ENCODE results near the gene ERH.
"Not testable (repeated sequence)": the region's sequence is repeated elsewhere in the genome, so short reads cannot be mapped to it uniquely, and the experiment has no call there.

The ERH gene

DNA sequence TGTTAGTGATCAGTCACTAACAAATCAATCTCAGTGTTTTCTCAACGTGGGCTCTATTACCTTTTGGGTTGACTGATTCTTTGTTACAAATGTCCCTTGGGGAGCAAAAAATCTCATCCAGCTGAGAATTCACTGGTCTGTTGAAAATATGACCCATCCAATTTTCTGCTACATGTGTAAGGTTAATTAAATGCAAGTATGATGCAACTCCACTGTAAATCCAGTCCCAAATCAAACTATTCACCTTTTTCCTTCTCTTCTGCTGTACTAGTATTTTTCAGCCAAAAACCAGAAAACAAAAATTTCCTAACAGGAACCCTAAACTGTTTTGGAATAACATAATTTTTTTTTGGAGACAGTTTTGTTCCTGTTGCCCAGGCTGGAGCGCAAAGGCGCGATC, 2.2 kb downstream of the ERH start:
- no peak for DNase-seq (ENCODE audit: low read depth in 2 of 2)

DNA sequence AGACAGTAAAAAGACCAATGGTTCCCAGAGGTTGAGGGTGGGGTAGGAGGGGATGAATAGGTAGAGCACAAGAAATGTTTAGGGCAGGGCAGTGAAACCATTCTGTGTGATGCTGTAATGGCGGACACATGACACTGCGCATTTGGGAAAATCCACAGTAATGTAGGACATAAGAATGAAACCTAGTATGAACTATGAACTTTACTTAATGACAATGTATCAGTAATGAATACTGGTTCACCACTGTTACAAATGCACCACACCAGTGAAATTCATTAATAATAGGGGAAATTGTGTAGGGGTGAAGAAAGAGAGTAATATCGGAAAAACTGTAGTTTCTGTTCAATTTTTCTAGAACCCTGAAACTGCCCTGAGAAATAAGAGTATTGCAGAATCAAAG, 5.6 kb downstream of the ERH start:
- no peak for DNase-seq (ENCODE audit: low read depth in 2 of 2)

DNA sequence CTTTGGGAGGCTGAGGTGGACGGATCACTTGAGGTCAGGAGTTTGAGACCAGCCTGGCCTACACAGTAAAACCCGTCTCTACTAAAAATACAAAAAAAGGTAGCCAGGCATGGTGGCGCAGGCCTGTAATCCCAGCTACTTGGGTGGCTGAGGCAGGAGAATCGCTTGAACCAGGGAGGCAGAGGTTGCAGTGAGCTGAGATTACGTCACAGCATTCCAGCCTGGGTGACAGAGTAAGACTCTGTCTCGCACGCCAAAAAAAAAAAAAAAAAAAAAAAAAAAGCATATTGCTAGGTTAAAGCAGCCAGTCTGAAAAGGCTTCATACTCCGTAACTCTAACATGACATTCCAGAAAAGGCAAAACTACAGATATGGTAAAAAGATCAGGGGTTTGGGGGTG, 6.7 kb downstream of the ERH start:
- DNase-seq (ENCODE audit: low read depth in 2 of 2) = not testable (repeated sequence)

DNA sequence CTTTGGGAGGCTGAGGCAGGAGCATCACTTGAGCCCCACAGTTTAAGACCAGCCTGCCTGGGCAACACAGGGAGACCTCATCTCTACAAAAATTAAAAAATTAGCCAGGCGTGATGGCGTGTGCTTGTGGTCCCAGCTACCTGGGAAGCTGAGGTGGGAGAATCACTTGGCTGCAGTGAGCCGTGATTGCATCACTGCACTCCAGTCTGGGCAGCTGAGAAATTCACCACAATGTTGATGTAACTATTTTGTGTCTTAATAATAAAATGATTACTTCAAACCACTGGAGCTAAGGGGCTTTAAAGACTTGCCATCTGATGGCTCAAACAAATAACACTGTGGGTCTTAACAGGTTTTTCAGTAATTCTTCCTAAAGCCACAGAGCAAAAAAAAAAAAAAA, 10.8 kb downstream of the ERH start:
- no peak for DNase-seq (ENCODE audit: low read depth in 2 of 2)

DNA sequence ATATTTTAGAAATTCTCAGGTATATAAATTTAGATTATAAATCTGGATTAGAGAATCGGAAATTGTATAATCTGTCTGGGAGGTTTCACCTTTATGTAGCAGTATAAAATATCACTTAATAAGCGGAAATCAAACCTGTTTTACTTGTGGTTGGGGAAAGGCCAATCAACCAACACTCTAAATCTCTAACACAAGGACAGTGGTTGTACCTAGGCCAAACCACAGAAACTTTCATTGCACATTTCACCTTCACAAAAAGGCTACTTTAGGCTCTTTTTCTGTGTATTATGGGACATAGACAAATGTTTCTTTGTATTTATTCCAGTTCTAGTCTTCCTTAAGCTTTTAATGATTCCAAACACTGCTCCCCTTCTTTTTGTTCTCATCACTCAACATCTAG, 19.8 kb downstream of the ERH start:
- no peak for DNase-seq (ENCODE audit: low read depth in 2 of 2)

DNA sequence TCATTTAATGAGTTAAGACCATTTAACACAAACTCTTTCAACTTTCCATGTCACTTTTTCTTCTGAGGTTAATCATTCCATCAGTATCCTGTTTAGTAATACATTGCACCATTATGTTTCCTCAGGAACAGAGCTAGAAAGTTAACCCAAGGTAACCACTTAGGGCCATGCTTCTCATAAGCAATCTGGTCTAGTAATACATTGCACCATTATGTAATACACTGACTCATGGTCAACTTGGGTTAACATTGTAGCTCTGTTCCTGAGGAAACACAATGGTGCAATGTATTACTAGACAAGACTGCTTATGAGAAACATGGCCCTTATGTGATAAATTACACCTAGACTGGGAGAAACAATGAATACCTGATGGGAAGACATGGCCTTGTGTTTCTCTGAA, 21.7 kb downstream of the ERH start:
- DNase-seq (ENCODE audit: low read depth in 2 of 2) = no peak

DNA sequence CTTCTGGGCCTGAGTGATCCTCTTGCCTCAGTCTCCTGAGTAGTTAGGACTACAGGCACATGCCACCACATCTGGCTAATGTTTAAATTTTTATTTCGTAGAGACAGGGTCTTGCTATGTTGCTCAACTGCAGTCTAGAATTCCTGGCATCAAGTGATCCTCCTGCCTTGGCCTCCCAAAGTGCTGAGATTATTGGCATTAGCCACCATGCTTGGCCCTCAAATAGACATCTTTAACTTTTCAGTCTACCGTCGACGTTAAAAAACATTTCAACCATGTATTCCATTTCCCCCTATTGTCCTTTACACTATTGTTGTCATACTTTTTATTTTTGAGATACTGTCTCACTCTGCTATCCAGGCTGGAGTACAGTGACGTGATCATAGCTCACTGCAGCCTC, 22.4 kb downstream of the ERH start:
- no peak for DNase-seq (ENCODE audit: low read depth in 2 of 2)

DNA sequence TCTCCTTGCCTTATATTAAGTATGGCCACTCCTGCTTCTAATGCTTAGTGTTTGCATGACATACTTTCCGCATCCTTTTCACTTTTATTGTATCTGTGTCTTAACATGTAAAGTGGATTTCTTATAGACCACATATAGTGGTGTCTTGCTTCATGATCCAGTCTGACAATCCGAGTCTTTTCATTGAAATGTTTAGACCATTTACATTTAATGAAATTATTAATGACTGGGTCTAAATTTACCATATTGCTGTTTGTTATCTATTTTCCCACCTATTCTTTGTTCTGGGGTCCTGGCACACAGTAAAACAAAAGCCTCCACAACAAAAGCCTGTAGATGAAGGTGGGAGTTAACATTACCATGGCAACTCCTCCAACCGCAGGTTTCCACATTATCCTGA, 22.9 kb downstream of the ERH start:
- DNase-seq (ENCODE audit: low read depth in 2 of 2) = no peak

DNA sequence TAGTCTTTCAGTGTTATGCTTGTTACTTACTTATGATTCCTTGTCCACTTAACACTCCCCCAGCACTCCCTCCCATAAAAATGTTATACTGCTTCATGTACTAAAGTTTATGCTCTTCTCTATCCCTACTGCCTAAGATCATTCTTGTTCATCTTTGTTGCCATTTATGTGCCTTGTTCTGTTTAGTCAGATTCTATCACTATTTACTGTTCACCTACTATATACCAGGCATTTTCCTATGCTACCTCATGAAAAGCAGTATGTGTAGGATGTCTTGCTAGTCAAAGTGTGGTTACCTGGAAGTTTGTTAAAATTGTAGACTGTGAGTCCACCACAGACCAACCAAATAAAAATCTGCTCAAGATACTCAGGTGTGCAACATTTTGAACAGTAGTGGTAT, 23.9 kb downstream of the ERH start:
- no peak for DNase-seq (ENCODE audit: low read depth in 2 of 2)

DNA sequence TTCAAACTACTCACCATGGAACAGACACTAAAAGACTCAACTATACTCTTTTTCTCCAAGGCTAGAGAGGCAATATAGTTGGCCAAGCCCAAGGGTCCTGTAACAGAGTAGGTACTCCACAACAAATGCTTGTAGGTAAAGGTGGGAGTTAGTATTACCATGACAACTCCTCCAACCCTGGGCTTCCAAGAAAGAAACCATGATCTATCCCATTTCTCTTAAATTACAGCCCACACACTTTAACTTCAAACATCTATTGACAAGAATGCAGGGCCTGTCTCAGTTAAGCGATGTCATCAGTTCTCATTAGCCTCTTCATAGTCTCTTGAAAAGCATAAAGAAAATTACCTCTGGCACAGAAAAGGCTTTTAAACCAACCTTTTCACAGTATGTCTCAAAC, 25.0 kb downstream of the ERH start:
- DNase-seq (ENCODE audit: low read depth in 2 of 2) = no peak

DNA sequence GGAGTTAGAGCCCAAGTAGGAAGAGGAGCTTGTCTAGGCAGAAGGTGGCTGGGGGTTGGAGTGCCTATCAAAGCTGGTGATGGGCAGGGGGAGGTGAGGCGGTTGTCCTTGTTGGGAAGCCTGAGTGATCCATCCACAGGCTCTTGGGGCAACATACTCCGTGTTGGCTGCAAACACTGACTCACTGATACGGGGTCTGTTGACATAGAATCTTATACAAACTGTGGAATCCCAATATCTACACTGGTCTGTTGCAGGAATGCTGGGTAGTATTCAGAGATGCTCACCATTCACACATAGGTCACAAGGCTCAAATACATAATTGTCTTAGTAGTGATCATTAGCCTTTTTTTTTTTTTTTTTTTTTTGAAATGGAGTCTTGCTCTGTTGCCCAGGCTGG, 26.0 kb downstream of the ERH start:
- no peak for DNase-seq (ENCODE audit: low read depth in 2 of 2)

DNA sequence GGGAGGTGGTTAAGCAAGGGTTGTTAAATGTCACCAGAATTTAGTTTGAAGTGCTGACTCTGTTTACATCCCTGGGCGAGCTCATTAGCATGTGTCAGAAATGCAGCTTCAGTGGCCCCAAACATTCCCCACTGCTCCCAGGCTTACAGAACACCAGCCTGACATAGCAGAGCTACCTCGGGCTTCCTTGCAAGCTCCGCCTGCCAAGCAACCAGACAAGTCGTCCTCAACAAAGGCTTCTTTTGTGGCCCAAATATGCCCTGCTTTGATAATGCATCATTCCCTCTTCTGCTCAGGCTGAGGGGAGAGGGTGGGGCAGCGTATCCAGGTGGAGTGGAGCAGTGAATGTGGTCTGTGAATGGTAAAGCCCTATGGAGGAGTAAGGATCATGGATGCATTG, 28.0 kb downstream of the ERH start:
- no peak for DNase-seq (ENCODE audit: low read depth in 2 of 2)

DNA sequence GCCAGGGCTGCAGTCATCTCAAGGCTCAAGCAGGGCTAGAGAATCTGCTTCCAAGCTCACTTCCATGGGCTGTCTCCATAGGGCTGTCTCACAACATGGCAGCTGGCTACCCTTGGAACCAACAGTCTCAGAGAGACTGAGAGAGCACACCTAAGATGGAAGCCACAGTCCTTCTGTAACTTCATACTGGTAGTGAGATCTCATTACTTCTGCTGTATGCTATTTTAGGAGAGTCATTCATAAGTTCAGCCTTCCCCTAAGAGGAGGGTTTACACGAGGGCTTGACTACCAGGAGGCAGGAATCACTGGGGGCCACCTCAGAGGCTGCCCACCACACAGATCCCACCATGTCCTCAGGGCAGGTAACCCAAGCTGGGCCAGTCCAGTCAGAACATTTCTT, 29.7 kb downstream of the ERH start:
- no peak for DNase-seq (ENCODE audit: low read depth in 2 of 2)

DNA sequence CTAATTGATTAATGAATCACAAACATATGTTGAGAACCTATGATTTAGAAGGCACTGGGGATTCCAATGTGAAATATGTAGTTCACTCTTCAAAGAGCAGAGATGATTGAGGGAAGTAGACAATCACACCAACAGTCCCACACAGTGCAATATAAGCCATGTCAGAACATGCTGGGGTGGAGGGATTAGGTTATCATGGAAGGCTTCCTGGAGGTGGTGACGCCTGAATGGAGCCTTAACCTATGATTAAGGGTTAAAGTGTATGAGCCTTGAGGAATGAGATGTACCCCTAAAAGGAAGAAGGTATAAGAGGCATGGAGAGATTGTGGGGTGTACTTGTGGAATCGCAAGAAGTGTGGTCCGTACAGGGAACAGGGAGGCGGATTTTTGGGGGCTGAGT, 31.3 kb downstream of the ERH start:
- no peak for DNase-seq (ENCODE audit: low read depth in 2 of 2)

DNA sequence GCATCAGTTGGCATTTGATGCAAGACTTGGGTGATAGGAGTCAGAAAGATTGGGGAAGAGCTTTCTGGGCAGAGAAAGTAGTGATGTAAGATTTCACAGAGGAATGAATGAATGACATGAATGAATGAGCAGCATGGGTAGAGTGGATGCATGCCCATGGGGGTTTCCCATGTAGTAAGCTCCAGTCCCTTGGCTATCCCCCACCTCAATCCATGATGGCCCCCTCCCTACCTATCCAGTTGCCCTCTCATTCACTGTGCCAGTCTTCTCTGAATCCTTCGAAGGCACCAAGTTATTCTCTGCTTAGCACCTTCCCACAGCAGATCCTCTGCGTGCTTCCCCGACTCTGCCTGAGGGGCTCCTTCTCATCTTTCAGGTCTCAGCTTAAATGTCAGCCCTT, 32.0 kb downstream of the ERH start:
- no peak for DNase-seq (ENCODE audit: low read depth in 2 of 2)

DNA sequence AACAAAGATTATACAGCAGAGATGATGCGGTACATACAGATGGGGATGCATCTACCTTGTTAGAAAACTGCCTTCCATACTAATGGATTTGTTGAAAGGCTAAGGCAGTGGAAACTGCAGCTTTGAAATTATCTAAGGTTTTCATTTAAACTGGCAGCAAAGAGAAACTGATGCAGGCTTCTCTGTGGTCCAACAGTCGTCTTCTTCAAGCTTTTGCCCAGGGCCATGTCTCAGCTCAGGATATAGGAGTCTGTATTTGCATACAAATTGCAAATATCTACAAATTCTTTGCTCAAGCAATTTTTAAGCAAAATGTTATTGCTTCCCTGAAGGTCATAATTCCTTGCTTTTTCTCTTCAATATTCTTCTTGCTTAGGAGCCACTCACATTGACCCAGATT, 33.7 kb downstream of the ERH start:
- DNase-seq (ENCODE audit: low read depth in 2 of 2) = no peak

DNA sequence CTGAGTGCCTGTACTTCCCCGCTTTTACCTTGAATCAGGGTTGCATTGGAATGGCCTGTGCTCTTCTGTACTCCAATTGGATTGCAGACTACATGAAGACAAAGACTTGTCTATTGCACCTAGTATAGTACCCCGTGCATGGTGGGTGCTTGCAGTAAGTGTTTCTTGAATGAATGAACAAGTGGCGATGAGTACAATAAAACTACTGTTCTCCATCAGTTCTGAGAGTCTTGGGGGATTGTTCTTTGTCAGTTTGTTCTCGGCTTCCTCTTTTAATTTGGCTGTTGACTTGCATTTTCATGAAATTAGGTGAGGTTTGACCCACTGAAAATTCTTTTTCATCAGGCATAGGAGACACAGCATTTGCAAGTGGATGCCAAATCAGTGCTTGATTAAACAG, 34.1 kb downstream of the ERH start:
- DNase-seq (ENCODE audit: low read depth in 2 of 2) = no peak

DNA sequence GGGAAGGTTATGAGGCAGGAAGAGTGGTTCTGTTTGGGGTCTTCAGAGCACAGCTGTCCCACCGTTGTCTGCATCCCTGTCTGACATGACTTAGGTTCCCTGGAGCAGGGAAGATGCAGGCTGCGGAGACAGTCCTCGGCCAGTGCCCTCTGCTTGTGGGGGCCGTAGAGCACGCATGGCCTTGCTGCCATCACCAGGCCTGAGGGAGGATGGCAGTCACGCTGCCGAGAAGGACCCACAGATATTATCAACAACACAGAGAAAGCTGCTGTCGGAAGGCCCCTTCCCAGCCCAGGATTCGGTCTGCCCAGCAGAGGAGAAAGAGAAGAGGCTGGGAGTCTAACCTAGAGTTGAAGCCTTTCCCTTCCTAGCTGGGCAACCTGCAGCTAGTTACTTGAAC, 35.0 kb downstream of the ERH start:
- DNase-seq (ENCODE audit: low read depth in 2 of 2) = no peak

DNA sequence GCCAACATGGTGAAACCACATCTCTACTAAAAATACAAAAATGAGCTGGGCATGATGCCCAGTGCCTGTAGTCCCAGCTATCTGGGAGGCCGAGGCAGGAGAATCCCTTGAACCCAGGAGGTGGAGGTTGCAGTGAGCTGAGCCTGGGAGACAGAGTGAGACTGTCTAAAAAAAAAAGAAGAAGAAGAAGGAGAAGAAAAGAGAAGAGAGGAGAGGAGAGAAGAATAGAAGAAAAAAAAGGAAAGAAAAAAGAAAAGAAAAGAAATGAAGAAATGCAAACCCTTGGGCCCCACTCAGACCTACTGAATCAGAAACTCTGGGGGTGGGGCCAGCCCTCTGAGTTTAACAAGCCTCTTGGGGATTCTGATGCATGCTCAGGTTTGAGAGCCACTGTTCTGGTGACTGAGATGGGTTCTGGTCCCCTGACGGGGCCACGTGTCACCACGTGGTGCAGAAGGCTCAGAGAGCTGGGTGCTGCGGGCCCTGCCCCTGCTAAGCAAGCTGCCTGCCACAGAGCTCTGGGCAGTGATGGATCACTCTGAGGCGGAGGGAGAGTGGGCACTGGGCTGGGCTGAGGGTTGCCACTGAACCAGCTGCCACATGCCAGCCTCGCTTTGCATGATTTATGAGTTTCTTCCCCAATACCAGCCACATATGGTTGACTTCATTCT, 37.5 kb downstream of the ERH start:
- DNase-seq (ENCODE audit: low read depth in 2 of 2) = no peak

DNA sequence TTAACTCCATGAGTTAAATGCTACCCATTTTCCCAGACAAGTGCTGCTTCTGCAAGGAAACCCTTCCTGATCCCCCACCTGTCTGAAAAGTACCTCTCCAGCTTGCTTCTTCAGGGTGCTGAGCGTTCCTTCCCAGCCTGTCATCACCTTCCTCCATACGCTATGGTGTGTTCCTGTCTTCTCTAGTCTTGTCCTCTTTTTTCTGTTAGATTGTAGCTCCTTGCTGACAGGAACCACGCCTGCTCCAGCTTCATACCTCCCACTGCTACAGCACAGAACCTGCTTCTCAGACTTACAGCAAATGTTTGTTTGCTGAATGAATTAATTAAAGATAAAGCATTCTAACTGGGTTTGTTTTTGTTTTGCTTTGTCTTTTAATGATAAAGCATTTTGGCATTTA, 39.1 kb downstream of the ERH start:
- DNase-seq (ENCODE audit: low read depth in 2 of 2) = no peak

DNA sequence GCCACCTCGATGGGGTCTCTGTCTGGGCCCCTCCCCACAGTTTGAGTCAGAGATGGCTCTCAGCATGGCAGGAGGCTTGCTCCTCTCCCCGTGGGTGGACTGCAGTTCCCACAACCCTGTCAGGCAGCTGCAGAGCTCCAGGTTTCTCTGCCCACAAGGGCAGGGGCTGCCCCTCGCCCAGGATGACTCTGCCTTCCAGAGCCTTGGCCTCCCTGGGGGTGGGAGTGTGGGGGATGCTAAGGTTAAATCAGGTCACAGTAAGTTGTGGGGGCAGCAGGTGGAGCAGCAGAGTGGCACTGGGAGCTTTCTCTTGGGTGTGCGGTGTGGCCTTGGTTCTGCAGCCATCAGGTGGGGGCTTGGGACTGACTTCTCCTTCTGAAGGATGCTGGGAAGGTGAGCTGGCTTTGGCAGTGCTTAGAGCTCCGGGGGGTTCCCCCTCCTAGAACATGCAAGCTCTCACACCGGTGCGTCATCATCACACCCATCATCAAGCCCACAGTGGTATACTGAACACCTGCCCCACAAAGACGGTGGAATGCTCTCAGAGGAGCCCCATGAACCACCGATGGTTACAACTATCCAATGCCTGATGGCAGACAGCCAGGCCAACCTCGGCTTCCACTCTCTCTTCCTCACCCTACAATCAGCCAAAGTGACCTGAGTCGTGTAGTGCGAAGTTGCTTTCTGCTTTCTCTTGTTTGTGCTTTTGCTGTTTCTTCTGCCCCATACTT, 39.7 kb downstream of the ERH start:
- no peak for DNase-seq (ENCODE audit: low read depth in 2 of 2)

DNA sequence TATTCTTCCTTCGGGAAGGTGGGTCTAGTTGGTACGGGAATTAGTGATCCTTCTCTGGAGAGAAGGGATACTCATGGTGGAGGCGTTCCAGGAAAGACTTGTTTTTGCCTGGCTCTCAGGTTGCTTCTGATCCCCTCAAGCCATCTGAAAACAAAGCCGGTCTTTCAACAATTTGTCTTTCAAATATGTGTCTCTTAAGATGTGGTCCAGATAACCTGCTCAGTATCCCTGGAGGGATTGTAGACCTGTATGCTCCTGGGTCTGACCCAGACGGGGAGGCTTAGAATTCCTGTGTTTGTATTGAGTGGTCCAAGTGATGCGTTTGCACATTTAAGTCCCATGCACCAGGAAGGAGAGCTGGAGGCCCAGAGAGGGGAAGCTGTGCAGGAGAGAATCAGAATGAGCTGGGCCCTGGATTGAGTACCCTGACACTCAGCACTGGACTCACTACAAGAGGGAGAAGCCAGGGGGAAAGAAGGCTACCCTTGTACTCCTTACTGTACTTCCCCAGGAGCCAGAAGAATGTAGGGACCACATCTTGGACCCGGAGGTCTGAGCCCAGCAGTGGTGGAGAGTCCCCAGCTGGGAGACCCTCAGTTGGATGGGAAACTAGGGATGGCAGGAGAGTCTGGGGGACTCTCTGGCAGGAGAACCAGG, 40.4 kb downstream of the ERH start:
- DNase-seq (ENCODE audit: low read depth in 2 of 2) = no peak

DNA sequence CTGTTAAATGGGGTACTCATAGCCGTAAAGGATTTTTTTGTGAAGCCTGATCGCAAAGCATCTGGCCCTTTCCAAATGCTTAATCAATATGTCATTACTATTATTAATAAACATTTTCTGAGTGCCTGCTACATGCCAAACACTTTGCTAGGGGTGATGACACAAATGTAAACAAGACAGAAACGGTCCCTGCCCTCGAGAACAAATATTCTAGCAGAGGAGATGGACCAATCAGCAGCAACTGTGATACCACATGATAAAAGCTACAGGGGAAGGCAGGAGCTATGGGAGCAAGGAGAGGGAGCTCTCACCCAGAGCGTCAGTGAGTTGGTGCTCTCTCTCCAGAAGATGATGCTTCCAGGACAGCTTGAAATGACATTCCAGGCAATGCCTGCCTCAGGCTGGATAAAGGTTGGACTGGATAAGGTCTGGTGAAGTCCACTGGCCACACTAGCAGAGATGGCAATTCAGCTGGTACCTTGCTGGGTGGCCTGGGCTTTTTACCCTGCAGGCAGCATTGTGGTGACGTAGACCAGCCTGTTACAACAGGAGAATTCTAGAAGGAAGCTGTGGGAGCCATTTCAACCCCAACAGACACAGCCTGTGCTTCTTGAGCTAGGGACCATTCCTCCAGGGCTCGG, 41.1 kb downstream of the ERH start:
- DNase-seq (ENCODE audit: low read depth in 2 of 2) = no peak
